Type B pancreatic cell (in vitro differentiated cells): Measurements from ENCODE around the gene RPL36AL. TPM values are rescaled to one million over a fixed set of nuclear protein-coding genes. Genes with fewer than 3 reads are reported as not detected.
A peak's percentile ranks its signal among the peaks of the same experiment; 100 is the strongest.

Source experiments
- DNase-seq: peaks from one replicate; pipeline ENCODE4 v3.0.0; 2021; ENCODE audit warnings: mixed read lengths; ENCODE audit not compliant: unreplicated experiment; ENCODE audit errors: extremely low spot score
- H3K27ac Mint-ChIP-seq: 2 replicates; pipeline ENCODE4 v1.8.0; 2021; ENCODE audit warnings: mild to moderate bottlenecking, mixed read lengths
- H3K27me3 Mint-ChIP-seq: 2 replicates; pipeline ENCODE4 v1.8.0; 2021; ENCODE audit warnings: mixed read lengths
- H3K36me3 Mint-ChIP-seq: 2 replicates; pipeline ENCODE4 v1.8.0; 2021; ENCODE audit warnings: mixed read lengths
- H3K4me1 Mint-ChIP-seq: one replicate; pipeline ENCODE4 v1.8.0; 2021; ENCODE audit warnings: mixed read lengths; ENCODE audit not compliant: unreplicated experiment
- H3K4me3 Mint-ChIP-seq: 2 replicates; pipeline ENCODE4 v1.8.0; 2021; ENCODE audit warnings: mild to moderate bottlenecking, mixed read lengths
- H3K9me3 Mint-ChIP-seq: 2 replicates; pipeline ENCODE4 v1.8.0; 2021; ENCODE audit warnings: mixed read lengths
- CTCF ChIP-seq: fragments of 200-600 bp; sonication (generic); conservative IDR thresholded peaks from 2 replicates; pipeline ENCODE4 v1.5.0; 2021; ENCODE audit warnings: antibody characterized with exemption, mild to moderate bottlenecking
- total RNA-seq: library from RNA; stranded (reverse); gene quantifications from 2 replicates; pipeline ENCODE4 v1.2.1, GENCODE V29; 2021; ENCODE audit warnings: low replicate concordance

The RPL36AL gene
- total RNA-seq, 1 donor from 2014 or later: 134 TPM

GRCh38 chr14:49581209-49582112 is 39.0 kb downstream of the RPL36AL start:
- Mint-ChIP-seq H3K4me1 (peaks cover 34% of the 10 kb centered on the region), H3K9me3 (no peaks in the 10 kb centered on the region), H3K4me3 (no peak overlapping the region), H3K36me3 (peaks cover 51% of the 10 kb centered on the region), H3K27me3 (peaks cover 4% of the 10 kb centered on the region), H3K27ac (peak overlapping the region; percentile 26)
- no peak for TF ChIP-seq CTCF
- DNase-seq: no peak

GRCh38 chr14:49579841-49580240 is 40.6 kb downstream of the RPL36AL start:
- Mint-ChIP-seq H3K27ac (peak overlapping the region; percentile 33), H3K36me3 (peaks cover 43% of the 10 kb centered on the region), H3K9me3 (no peaks in the 10 kb centered on the region), H3K27me3 (no peaks in the 10 kb centered on the region), H3K4me1 (peaks cover 26% of the 10 kb centered on the region), H3K4me3 (no peak overlapping the region)
- no peak for TF ChIP-seq CTCF
- no peak for DNase-seq

- Mint-ChIP-seq H3K36me3 (peaks cover 44% of the 10 kb centered on the region), H3K27me3 (no peaks in the 10 kb centered on the region), H3K9me3 (no peaks in the 10 kb centered on the region), H3K27ac (no peak overlapping the region), H3K4me1 (peaks cover 13% of the 10 kb centered on the region), H3K4me3 (no peak overlapping the region)
- TF ChIP-seq CTCF: no peak
- no peak for DNase-seq
Observed at GRCh38 chr14:49578141-49578540, 42.3 kb downstream of the RPL36AL start.

- Mint-ChIP-seq H3K36me3 (peaks cover 27% of the 10 kb centered on the region), H3K4me3 (no peak overlapping the region), H3K4me1 (no peaks in the 10 kb centered on the region), H3K27me3 (no peaks in the 10 kb centered on the region), H3K27ac (no peak overlapping the region), H3K9me3 (no peaks in the 10 kb centered on the region)
- no peak for TF ChIP-seq CTCF
- DNase-seq: no peak
Observed at GRCh38 chr14:49574038-49574437, 46.4 kb downstream of the RPL36AL start.

GRCh38 chr14:49569281-49569680 is 51.1 kb downstream of the RPL36AL start:
- no peak for DNase-seq
- no peaks in the 10 kb centered on the region for H3K27me3 Mint-ChIP-seq
- no peaks in the 10 kb centered on the region for H3K4me1 Mint-ChIP-seq
- H3K27ac Mint-ChIP-seq: no peak overlapping the region
- H3K4me3 Mint-ChIP-seq: no peak overlapping the region
- no peak for TF ChIP-seq CTCF
- no peaks in the 10 kb centered on the region for H3K9me3 Mint-ChIP-seq
- H3K36me3 Mint-ChIP-seq: peaks cover 6% of the 10 kb centered on the region

Other genes starting within 250 kb of the RPL36AL start
- 1,493 and 1,875 TPM in 2 replicates for gene RPS29, start 34.2 kb downstream of the RPL36AL start, total RNA-seq
- 12.5 and 20.1 TPM in 2 replicates for gene LRR1, start 21.7 kb downstream of the RPL36AL start, total RNA-seq
- 25.6 and 27.0 TPM in 2 replicates for gene MGAT2, start 173 bp upstream of the RPL36AL start, total RNA-seq
- 14.8 and 16.5 TPM in 2 replicates for gene DNAAF2, start 14.6 kb upstream of the RPL36AL start, total RNA-seq
- 6.1 and 16.6 TPM in 2 replicates for gene POLE2, start 67.6 kb upstream of the RPL36AL start, total RNA-seq
- gene KLHDC1, start 72.5 kb upstream of the RPL36AL start, total RNA-seq: 1.7 and 3.5 TPM in 2 replicates
- 59.2 and 60.0 TPM in 2 replicates for gene KLHDC2, start 147.5 kb upstream of the RPL36AL start, total RNA-seq
- gene NEMF, start 232.2 kb upstream of the RPL36AL start, total RNA-seq: 87.9 and 104 TPM in 2 replicates